ENCODE data around the gene APPBP2.

- no peak for TF ChIP-seq ZNF274 (IDR thresholded peaks at IDR 0.05; ENCODE audit: low read depth, low read length)
- TF ChIP-seq SUZ12 (IDR thresholded peaks at IDR 0.05; ENCODE audit: extremely low read depth, insufficient read depth, insufficient read length), result no peak
- no peak for TF ChIP-seq YY1 (IDR thresholded peaks at IDR 0.05; ENCODE audit: insufficient read depth, insufficient read length)
Measured at GRCh38 chr17:60563743-60564142, 37.7 kb upstream of the APPBP2 start.
